ENCODE results near the gene KRT6C.
"Not testable (repeated sequence)": the region's sequence is repeated elsewhere in the genome, so short reads cannot be mapped to it uniquely, and the experiment has no call there.

KRT6C gene

GRCh38 chr12:52473768-52474167, at the start of gene KRT6C:
KRT6C (minus strand) TSS chr12:52473805; CDS start chr12:52473737, 68 bp downstream.
- no peak for DNase-seq

GRCh38 chr12:52522346-52523011, 48.9 kb upstream of the KRT6C start:
- no peak for DNase-seq

- DNase-seq = no peak
Measured at GRCh38 chr12:52521568-52522266, 48.1 kb upstream of the KRT6C start.

GRCh38 chr12:52521175-52521567, 47.6 kb upstream of the KRT6C start:
- no peak for DNase-seq

- no peak for DNase-seq
Measured at GRCh38 chr12:52519826-52520662, 46.4 kb upstream of the KRT6C start, which contains the start of gene KRT5. KRT5 (minus strand) TSS chr12:52520394; CDS start chr12:52520296, 98 bp downstream.

- no peak for DNase-seq
Measured at GRCh38 chr12:52519387-52519703, 45.7 kb upstream of the KRT6C start.

- DNase-seq = no peak
Measured at GRCh38 chr12:52518574-52519386, 45.2 kb upstream of the KRT6C start.

- no peak for DNase-seq
Measured at GRCh38 chr12:52517888-52518287, 44.3 kb upstream of the KRT6C start.

- no peak for DNase-seq
Measured at GRCh38 chr12:52517005-52517835, 43.6 kb upstream of the KRT6C start.

GRCh38 chr12:52515927-52516831, 42.6 kb upstream of the KRT6C start:
- DNase-seq = no peak

GRCh38 chr12:52515319-52515646, 41.7 kb upstream of the KRT6C start:
- no peak for DNase-seq

- no peak for DNase-seq
Measured at GRCh38 chr12:52514471-52515318, 41.1 kb upstream of the KRT6C start.

GRCh38 chr12:52513736-52514135, 40.1 kb upstream of the KRT6C start:
- DNase-seq = no peak

GRCh38 chr12:52508211-52508610, 34.6 kb upstream of the KRT6C start:
- DNase-seq = no peak

GRCh38 chr12:52506858-52507715, 33.5 kb upstream of the KRT6C start:
- DNase-seq = peak; percentile 21

GRCh38 chr12:52502877-52503276, 29.3 kb upstream of the KRT6C start:
- DNase-seq = no peak

GRCh38 chr12:52501490-52501889, 27.9 kb upstream of the KRT6C start:
- DNase-seq = no peak

GRCh38 chr12:52500574-52500973, 27.0 kb upstream of the KRT6C start:
- not testable (repeated sequence) for DNase-seq

All from CD4-positive, alpha-beta T cell treated with Interleukin-12 subunit alpha and Interleukin-12 subunit beta, for 1 hour (primary cell).